Peyer's patch (tissue), 4 donors: ENCODE measurements around the gene CHRNB2.

Source experiments
- CTCF ChIP-seq, 6 experiments: fragments of 450-650 bp in 4 of 6; fragments of 200-600 bp in 2 of 6; sonication (generic) in 1 of 6; IDR thresholded peaks; one replicate each; pipeline ENCODE4 v1.5.1; 2017 to 2019; ENCODE audit warnings: antibody characterized with exemption in 6 of 6, mild to moderate bottlenecking in 3 of 6, moderate library complexity in 1 of 6
- POLR2A ChIP-seq, 2 donors: fragments of 450-650 bp; IDR thresholded peaks; one replicate each; pipeline ENCODE4 v1.5.1; 2017; ENCODE audit warnings: antibody characterized with exemption in 2 of 2, mild to moderate bottlenecking in 2 of 2, moderate library complexity in 2 of 2

- no peak for TF ChIP-seq CTCF (IDR thresholded peaks at IDR 0.05)
- TF ChIP-seq POLR2A (IDR thresholded peaks at IDR 0.05), result no peak
Measured at GRCh38 chr1:154626456-154627256, 59.1 kb downstream of the CHRNB2 start.
